ENCODE measurements around the gene ZHX3. TPM values are rescaled to one million over a fixed set of nuclear protein-coding genes. Genes with fewer than 3 reads are reported as not detected.
"Not testable (repeated sequence)": the region's sequence is repeated elsewhere in the genome, so short reads cannot be mapped to it uniquely, and the experiment has no call there.

Gene ZHX3
- polyA plus RNA-seq, 1 donor: 14.0 TPM

- not testable (repeated sequence) for DNase-seq
- no CpG with 5 or more reads among the region's 3 CpGs for WGBS (ENCODE audit: insufficient coverage, low lambda C conversion rate)
These were observed 80.3 kb downstream of the ZHX3 start for GRCh38 chr20:41237233-41237632.

GRCh38 chr20:41236818-41237217, 80.7 kb downstream of the ZHX3 start:
- not testable (repeated sequence) for DNase-seq; H3K27ac ChIP-seq (ENCODE audit: low read length); H3K27me3 ChIP-seq (ENCODE audit: control insufficient read depth, insufficient read depth, low read length); H3K36me3 ChIP-seq (ENCODE audit: control insufficient read depth, insufficient read depth, low read length); H3K9me3 ChIP-seq (ENCODE audit: control insufficient read depth, low read depth, low read length); H3K4me3 ChIP-seq (ENCODE audit: low read length)
- WGBS (ENCODE audit: insufficient coverage, low lambda C conversion rate): no CpG with 5 or more reads among the region's 1 CpG
- H3K4me1 ChIP-seq (ENCODE audit: control insufficient read depth, insufficient read depth, low read length): peaks cover 23% of the 10 kb centered on the region

More at GRCh38 chr20:41237233-41237632, 80.3 kb downstream of the ZHX3 start:
- not testable (repeated sequence) for H3K4me3 ChIP-seq (ENCODE audit: low read length); H3K27ac ChIP-seq (ENCODE audit: low read length); H3K36me3 ChIP-seq (ENCODE audit: control insufficient read depth, insufficient read depth, low read length); H3K9me3 ChIP-seq (ENCODE audit: control insufficient read depth, low read depth, low read length); H3K27me3 ChIP-seq (ENCODE audit: control insufficient read depth, insufficient read depth, low read length)
- H3K4me1 ChIP-seq (ENCODE audit: control insufficient read depth, insufficient read depth, low read length): peaks cover 18% of the 10 kb centered on the region

GRCh38 chr20:41234546-41234945, 83.0 kb downstream of the ZHX3 start:
- Histone ChIP-seq H3K4me1 (ENCODE audit: control insufficient read depth, insufficient read depth, low read length) (peaks cover 24% of the 10 kb centered on the region), H3K36me3 (ENCODE audit: control insufficient read depth, insufficient read depth, low read length) (peaks cover 3% of the 10 kb centered on the region), H3K27ac (ENCODE audit: low read length) (peak overlapping the region; percentile 63), H3K27me3 (ENCODE audit: control insufficient read depth, insufficient read depth, low read length) (no peaks in the 10 kb centered on the region), H3K4me3 (ENCODE audit: low read length) (no peak overlapping the region), H3K9me3 (ENCODE audit: control insufficient read depth, low read depth, low read length) (no peaks in the 10 kb centered on the region)
- WGBS (ENCODE audit: insufficient coverage, low lambda C conversion rate): no CpG with 5 or more reads among the region's 4 CpGs
- no peak for DNase-seq

GRCh38 chr20:41234041-41234440, 83.5 kb downstream of the ZHX3 start:
- no peaks in the 10 kb centered on the region for H3K9me3 ChIP-seq (ENCODE audit: control insufficient read depth, low read depth, low read length)
- DNase-seq: peak; percentile 67 to 85
- peak overlapping the region; percentile 63 for H3K27ac ChIP-seq (ENCODE audit: low read length)
- no peaks in the 10 kb centered on the region for H3K27me3 ChIP-seq (ENCODE audit: control insufficient read depth, insufficient read depth, low read length)
- 40% methylated on average over 1 of the region's 3 CpGs for WGBS (ENCODE audit: insufficient coverage, low lambda C conversion rate)
- no peaks in the 10 kb centered on the region for H3K36me3 ChIP-seq (ENCODE audit: control insufficient read depth, insufficient read depth, low read length)
- H3K4me3 ChIP-seq (ENCODE audit: low read length): no peak overlapping the region
- peaks cover 24% of the 10 kb centered on the region for H3K4me1 ChIP-seq (ENCODE audit: control insufficient read depth, insufficient read depth, low read length)

GRCh38 chr20:41232973-41233926, 84.3 kb downstream of the ZHX3 start:
- H3K36me3 ChIP-seq (ENCODE audit: control insufficient read depth, insufficient read depth, low read length): no peaks in the 10 kb centered on the region
- no peaks in the 10 kb centered on the region for H3K9me3 ChIP-seq (ENCODE audit: control insufficient read depth, low read depth, low read length)
- H3K27ac ChIP-seq (ENCODE audit: low read length): peak overlapping the region; percentile 63
- peaks cover 24% of the 10 kb centered on the region for H3K4me1 ChIP-seq (ENCODE audit: control insufficient read depth, insufficient read depth, low read length)
- H3K4me3 ChIP-seq (ENCODE audit: low read length): no peak overlapping the region
- H3K27me3 ChIP-seq (ENCODE audit: control insufficient read depth, insufficient read depth, low read length): no peaks in the 10 kb centered on the region
- 83% methylated on average over 1 of the region's 6 CpGs for WGBS (ENCODE audit: insufficient coverage, low lambda C conversion rate)
- DNase-seq: peak; percentile 84 to 90

- Histone ChIP-seq H3K4me3 (ENCODE audit: low read length) (no peak overlapping the region), H3K27ac (ENCODE audit: low read length) (no peak overlapping the region), H3K4me1 (ENCODE audit: control insufficient read depth, insufficient read depth, low read length) (peaks cover 24% of the 10 kb centered on the region), H3K9me3 (ENCODE audit: control insufficient read depth, low read depth, low read length) (no peaks in the 10 kb centered on the region), H3K36me3 (ENCODE audit: control insufficient read depth, insufficient read depth, low read length) (no peaks in the 10 kb centered on the region), H3K27me3 (ENCODE audit: control insufficient read depth, insufficient read depth, low read length) (no peaks in the 10 kb centered on the region)
- 100% methylated on average over 1 of the region's 1 CpG for WGBS (ENCODE audit: insufficient coverage, low lambda C conversion rate)
- DNase-seq: no peak
These were observed 86.4 kb downstream of the ZHX3 start for GRCh38 chr20:41231136-41231535.

GRCh38 chr20:41230136-41230535, 87.4 kb downstream of the ZHX3 start:
- WGBS (ENCODE audit: insufficient coverage, low lambda C conversion rate): no CpG with 5 or more reads among the region's 3 CpGs
- H3K9me3 ChIP-seq (ENCODE audit: control insufficient read depth, low read depth, low read length): no peaks in the 10 kb centered on the region
- H3K4me1 ChIP-seq (ENCODE audit: control insufficient read depth, insufficient read depth, low read length): peaks cover 24% of the 10 kb centered on the region
- H3K27ac ChIP-seq (ENCODE audit: low read length): no peak overlapping the region
- no peaks in the 10 kb centered on the region for H3K27me3 ChIP-seq (ENCODE audit: control insufficient read depth, insufficient read depth, low read length)
- H3K4me3 ChIP-seq (ENCODE audit: low read length): no peak overlapping the region
- no peak for DNase-seq
- H3K36me3 ChIP-seq (ENCODE audit: control insufficient read depth, insufficient read depth, low read length): no peaks in the 10 kb centered on the region

- Histone ChIP-seq H3K9me3 (ENCODE audit: control insufficient read depth, low read depth, low read length) (no peaks in the 10 kb centered on the region), H3K4me1 (ENCODE audit: control insufficient read depth, insufficient read depth, low read length) (peaks cover 17% of the 10 kb centered on the region), H3K27me3 (ENCODE audit: control insufficient read depth, insufficient read depth, low read length) (no peaks in the 10 kb centered on the region), H3K27ac (ENCODE audit: low read length) (no peak overlapping the region), H3K36me3 (ENCODE audit: control insufficient read depth, insufficient read depth, low read length) (no peaks in the 10 kb centered on the region), H3K4me3 (ENCODE audit: low read length) (no peak overlapping the region)
- no peak for DNase-seq
These were observed 88.3 kb downstream of the ZHX3 start for GRCh38 chr20:41229259-41229658.

- H3K27ac ChIP-seq (ENCODE audit: low read length): no peak overlapping the region
- H3K4me3 ChIP-seq (ENCODE audit: low read length): no peak overlapping the region
- no peaks in the 10 kb centered on the region for H3K36me3 ChIP-seq (ENCODE audit: control insufficient read depth, insufficient read depth, low read length)
- no peaks in the 10 kb centered on the region for H3K9me3 ChIP-seq (ENCODE audit: control insufficient read depth, low read depth, low read length)
- H3K4me1 ChIP-seq (ENCODE audit: control insufficient read depth, insufficient read depth, low read length): peaks cover 14% of the 10 kb centered on the region
- no peaks in the 10 kb centered on the region for H3K27me3 ChIP-seq (ENCODE audit: control insufficient read depth, insufficient read depth, low read length)
- DNase-seq: no peak
These were observed 88.7 kb downstream of the ZHX3 start for GRCh38 chr20:41228858-41229257.

- H3K27ac ChIP-seq (ENCODE audit: low read length): no peak overlapping the region
- DNase-seq: no peak
- no peaks in the 10 kb centered on the region for H3K27me3 ChIP-seq (ENCODE audit: control insufficient read depth, insufficient read depth, low read length)
- H3K36me3 ChIP-seq (ENCODE audit: control insufficient read depth, insufficient read depth, low read length): no peaks in the 10 kb centered on the region
- no peaks in the 10 kb centered on the region for H3K4me1 ChIP-seq (ENCODE audit: control insufficient read depth, insufficient read depth, low read length)
- no peaks in the 10 kb centered on the region for H3K9me3 ChIP-seq (ENCODE audit: control insufficient read depth, low read depth, low read length)
- no CpG with 5 or more reads among the region's 1 CpG for WGBS (ENCODE audit: insufficient coverage, low lambda C conversion rate)
- no peak overlapping the region for H3K4me3 ChIP-seq (ENCODE audit: low read length)
These were observed 91.1 kb downstream of the ZHX3 start for GRCh38 chr20:41226426-41226825.

GRCh38 chr20:41225091-41225490, 92.4 kb downstream of the ZHX3 start:
- DNase-seq: no peak
- H3K9me3 ChIP-seq (ENCODE audit: control insufficient read depth, low read depth, low read length): no peaks in the 10 kb centered on the region
- no CpG with 5 or more reads among the region's 1 CpG for WGBS (ENCODE audit: insufficient coverage, low lambda C conversion rate)
- H3K27ac ChIP-seq (ENCODE audit: low read length): no peak overlapping the region
- no peak overlapping the region for H3K4me3 ChIP-seq (ENCODE audit: low read length)
- H3K36me3 ChIP-seq (ENCODE audit: control insufficient read depth, insufficient read depth, low read length): no peaks in the 10 kb centered on the region
- no peaks in the 10 kb centered on the region for H3K4me1 ChIP-seq (ENCODE audit: control insufficient read depth, insufficient read depth, low read length)
- H3K27me3 ChIP-seq (ENCODE audit: control insufficient read depth, insufficient read depth, low read length): no peaks in the 10 kb centered on the region

All from large intestine (tissue), 3 donors.